ENCODE results near the gene AOAH.

AOAH gene

DNA sequence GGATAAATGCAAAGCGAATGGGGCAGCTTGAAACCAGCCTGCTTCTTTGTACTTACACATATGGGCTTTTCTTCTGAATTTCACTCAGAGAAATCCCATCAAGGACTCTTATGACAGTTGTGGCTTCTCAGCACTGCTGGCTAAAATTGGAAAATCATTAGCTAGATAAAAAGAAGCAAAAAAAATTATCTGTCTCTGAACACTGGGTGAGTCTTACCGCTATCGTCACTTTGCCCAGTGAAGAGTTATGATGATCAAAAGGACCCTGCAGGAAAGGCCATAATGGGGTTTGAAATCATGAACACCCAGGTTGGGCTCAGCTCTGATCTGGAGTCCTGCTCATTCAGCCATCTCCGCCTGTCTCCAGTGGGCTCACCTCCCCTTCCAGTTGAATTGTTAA lies 34.3 kb downstream of the AOAH start:
- H3F3A ChIP-seq (ENCODE audit: low read depth), result no peaks in the 10 kb centered on the region
- no peak for TF ChIP-seq EZH2phosphoT487 (IDR thresholded peaks at IDR 0.05; ENCODE audit: borderline replicate concordance)
- TF ChIP-seq, protein P1, sequence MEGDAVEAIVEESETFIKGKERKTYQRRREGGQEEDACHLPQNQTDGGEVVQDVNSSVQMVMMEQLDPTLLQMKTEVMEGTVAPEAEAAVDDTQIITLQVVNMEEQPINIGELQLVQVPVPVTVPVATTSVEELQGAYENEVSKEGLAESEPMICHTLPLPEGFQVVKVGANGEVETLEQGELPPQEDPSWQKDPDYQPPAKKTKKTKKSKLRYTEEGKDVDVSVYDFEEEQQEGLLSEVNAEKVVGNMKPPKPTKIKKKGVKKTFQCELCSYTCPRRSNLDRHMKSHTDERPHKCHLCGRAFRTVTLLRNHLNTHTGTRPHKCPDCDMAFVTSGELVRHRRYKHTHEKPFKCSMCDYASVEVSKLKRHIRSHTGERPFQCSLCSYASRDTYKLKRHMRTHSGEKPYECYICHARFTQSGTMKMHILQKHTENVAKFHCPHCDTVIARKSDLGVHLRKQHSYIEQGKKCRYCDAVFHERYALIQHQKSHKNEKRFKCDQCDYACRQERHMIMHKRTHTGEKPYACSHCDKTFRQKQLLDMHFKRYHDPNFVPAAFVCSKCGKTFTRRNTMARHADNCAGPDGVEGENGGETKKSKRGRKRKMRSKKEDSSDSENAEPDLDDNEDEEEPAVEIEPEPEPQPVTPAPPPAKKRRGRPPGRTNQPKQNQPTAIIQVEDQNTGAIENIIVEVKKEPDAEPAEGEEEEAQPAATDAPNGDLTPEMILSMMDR (conservative IDR thresholded peaks at IDR 0.05; ENCODE audit: low read length), result no peak
- H3K79me2 ChIP-seq (ENCODE audit: insufficient read depth, low read length), result no peaks in the 10 kb centered on the region
- H3K27me3 ChIP-seq (ENCODE audit: insufficient read depth, low read length, poor library complexity, severe bottlenecking), result no peaks in the 10 kb centered on the region
- H3K36me3 ChIP-seq (ENCODE audit: insufficient read depth, low read length), result no peaks in the 10 kb centered on the region
- H3K9me2 ChIP-seq (replicated peaks; ENCODE audit: low read depth, low read length), result no peaks in the 10 kb centered on the region
- no peak overlapping the region for H3K4me3 ChIP-seq (ENCODE audit: low read length, poor library complexity, severe bottlenecking)
- no peak overlapping the region for H3K9ac ChIP-seq (ENCODE audit: low read depth, low read length, poor library complexity, severe bottlenecking)
- H2AFZ ChIP-seq (ENCODE audit: low read length), result no peak overlapping the region
- H3K9me3 ChIP-seq (ENCODE audit: insufficient read depth, low read depth, low read length), result no peaks in the 10 kb centered on the region
- no peaks in the 10 kb centered on the region for H4K20me1 ChIP-seq (ENCODE audit: insufficient read depth, low read length, poor library complexity, severe bottlenecking)
- H3K4me2 ChIP-seq (ENCODE audit: low read depth, low read length, poor library complexity, severe bottlenecking), result no peak overlapping the region
- peaks cover 41% of the 10 kb centered on the region for H3K4me1 ChIP-seq (ENCODE audit: insufficient read depth, low read length, poor library complexity, severe bottlenecking)

DNA sequence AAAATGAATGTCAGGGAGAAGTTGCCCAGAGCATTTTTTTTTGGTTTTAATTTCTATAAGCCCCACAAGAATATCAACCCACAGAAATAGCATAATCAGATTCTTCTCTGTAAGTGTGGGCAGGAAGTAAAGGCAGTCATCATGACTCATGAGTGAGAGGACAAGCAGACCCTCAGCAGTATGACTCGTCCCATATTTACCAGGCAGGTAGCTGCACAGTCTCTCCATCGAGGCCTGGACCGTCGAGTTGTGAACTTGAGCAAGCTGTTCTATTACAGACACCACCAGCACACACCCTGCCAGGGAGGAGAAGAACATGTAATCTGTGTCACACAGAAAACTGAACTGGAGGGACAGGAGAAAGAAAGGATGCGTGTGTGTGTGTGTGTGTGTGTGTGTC lies 37.8 kb downstream of the AOAH start:
- H3K4me1 ChIP-seq (ENCODE audit: insufficient read depth, low read length, poor library complexity, severe bottlenecking), result peaks cover 32% of the 10 kb centered on the region
- no peak overlapping the region for H3K4me3 ChIP-seq (ENCODE audit: low read length, poor library complexity, severe bottlenecking)
- H2AFZ ChIP-seq (ENCODE audit: low read length), result no peak overlapping the region
- H3K4me2 ChIP-seq (ENCODE audit: low read depth, low read length, poor library complexity, severe bottlenecking), result peak overlapping the region; percentile 43
- no peaks in the 10 kb centered on the region for H4K20me1 ChIP-seq (ENCODE audit: insufficient read depth, low read length, poor library complexity, severe bottlenecking)
- no peaks in the 10 kb centered on the region for H3K36me3 ChIP-seq (ENCODE audit: insufficient read depth, low read length)
- H3K9me2 ChIP-seq (replicated peaks; ENCODE audit: low read depth, low read length), result no peaks in the 10 kb centered on the region
- no peaks in the 10 kb centered on the region for H3K79me2 ChIP-seq (ENCODE audit: insufficient read depth, low read length)
- no peaks in the 10 kb centered on the region for H3F3A ChIP-seq (ENCODE audit: low read depth)
- no peak overlapping the region for H3K9ac ChIP-seq (ENCODE audit: low read depth, low read length, poor library complexity, severe bottlenecking)
- H3K9me3 ChIP-seq (ENCODE audit: insufficient read depth, low read depth, low read length), result no peaks in the 10 kb centered on the region
- no peaks in the 10 kb centered on the region for H3K27me3 ChIP-seq (ENCODE audit: insufficient read depth, low read length, poor library complexity, severe bottlenecking)
- TF ChIP-seq, protein P1 (conservative IDR thresholded peaks at IDR 0.05; ENCODE audit: low read length), result no peak
- no peak for TF ChIP-seq EZH2phosphoT487 (IDR thresholded peaks at IDR 0.05; ENCODE audit: borderline replicate concordance)

DNA sequence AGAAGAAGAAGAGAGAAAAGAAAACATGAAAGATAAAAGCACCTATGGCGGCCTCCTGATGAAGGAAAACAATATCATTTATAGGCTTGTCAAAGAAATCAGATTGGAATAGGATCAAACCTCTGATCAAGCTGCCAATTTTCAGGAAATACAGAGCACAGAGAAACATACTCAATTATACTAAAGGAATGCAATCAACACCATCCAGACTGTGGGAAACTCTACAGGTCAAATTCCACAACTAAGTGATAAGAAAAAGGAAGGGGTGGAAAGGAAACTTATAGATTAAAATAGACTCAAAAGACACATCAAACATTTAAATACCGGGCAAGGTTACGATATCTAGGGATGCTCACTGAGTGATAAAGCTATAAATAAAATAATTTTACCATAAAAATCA lies 39.3 kb downstream of the AOAH start:
- Histone ChIP-seq H4K20me1 (ENCODE audit: insufficient read depth, low read length, poor library complexity, severe bottlenecking) (no peaks in the 10 kb centered on the region), H2AFZ (ENCODE audit: low read length) (no peak overlapping the region), H3K9me2 (replicated peaks; ENCODE audit: low read depth, low read length) (no peaks in the 10 kb centered on the region), H3K4me2 (ENCODE audit: low read depth, low read length, poor library complexity, severe bottlenecking) (no peak overlapping the region), H3K9ac (ENCODE audit: low read depth, low read length, poor library complexity, severe bottlenecking) (no peak overlapping the region), H3F3A (ENCODE audit: low read depth) (no peaks in the 10 kb centered on the region), H3K36me3 (ENCODE audit: insufficient read depth, low read length) (no peaks in the 10 kb centered on the region), H3K79me2 (ENCODE audit: insufficient read depth, low read length) (no peaks in the 10 kb centered on the region), H3K9me3 (ENCODE audit: insufficient read depth, low read depth, low read length) (no peaks in the 10 kb centered on the region), H3K4me1 (ENCODE audit: insufficient read depth, low read length, poor library complexity, severe bottlenecking) (peaks cover 16% of the 10 kb centered on the region), H3K27me3 (ENCODE audit: insufficient read depth, low read length, poor library complexity, severe bottlenecking) (no peaks in the 10 kb centered on the region), H3K4me3 (ENCODE audit: low read length, poor library complexity, severe bottlenecking) (no peak overlapping the region)
- TF ChIP-seq, protein P1 (conservative IDR thresholded peaks at IDR 0.05; ENCODE audit: low read length), result no peak
- TF ChIP-seq EZH2phosphoT487 (IDR thresholded peaks at IDR 0.05; ENCODE audit: borderline replicate concordance), result no peak

Data from Loucy (cell line).